ENCODE data around the gene TENM3.

TENM3 gene

DNA sequence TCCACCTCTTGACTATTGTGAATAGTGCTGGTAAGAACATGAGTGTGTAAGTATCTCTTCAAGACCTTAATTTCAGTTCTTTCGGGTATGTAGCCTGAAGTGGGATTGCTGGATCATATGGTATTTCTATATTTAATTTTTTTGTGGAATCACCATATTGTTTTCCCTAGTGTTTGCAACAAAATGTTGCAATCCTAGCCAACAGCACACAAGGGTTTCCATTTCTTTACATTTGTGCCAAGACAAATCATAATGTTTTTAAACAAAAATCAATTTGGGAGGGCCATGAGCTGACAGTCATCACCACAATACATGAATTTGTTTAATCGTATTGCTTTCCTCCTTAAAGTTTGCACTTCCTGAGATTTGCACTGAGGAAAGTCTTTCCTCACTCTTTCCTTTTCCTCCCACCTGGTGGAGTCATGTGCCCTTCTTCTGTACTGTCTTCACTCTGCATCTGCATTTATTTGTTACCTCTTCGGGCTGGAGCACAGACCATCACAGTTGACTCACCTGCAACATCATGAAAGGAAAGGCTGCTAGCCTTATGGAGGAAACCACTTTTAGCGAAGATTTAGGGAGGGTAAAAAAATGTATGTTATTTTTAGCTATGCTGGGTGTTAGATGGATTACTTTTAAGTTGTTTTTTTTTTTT is 404.6 kb downstream of the TENM3 start:
- no peak for DNase-seq

DNA sequence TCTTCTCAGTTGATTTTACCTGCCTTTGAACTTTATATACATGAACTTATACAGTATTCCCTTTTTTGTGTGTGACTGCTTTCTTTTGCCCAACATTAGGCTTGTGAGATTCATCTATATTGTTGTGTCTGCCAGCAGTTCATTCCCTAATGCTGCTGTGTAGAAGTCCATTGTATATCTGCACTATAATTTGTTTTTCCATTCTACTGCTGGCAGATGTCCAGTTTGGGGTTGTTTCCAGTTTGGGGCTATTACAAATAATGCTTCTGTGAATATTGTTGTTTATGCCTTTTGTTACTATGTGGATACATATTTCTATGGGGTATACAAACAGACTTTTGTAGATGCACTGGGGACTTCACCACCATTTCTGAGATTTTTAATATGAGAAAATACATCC is 405.6 kb downstream of the TENM3 start:
- DNase-seq = no peak

DNA sequence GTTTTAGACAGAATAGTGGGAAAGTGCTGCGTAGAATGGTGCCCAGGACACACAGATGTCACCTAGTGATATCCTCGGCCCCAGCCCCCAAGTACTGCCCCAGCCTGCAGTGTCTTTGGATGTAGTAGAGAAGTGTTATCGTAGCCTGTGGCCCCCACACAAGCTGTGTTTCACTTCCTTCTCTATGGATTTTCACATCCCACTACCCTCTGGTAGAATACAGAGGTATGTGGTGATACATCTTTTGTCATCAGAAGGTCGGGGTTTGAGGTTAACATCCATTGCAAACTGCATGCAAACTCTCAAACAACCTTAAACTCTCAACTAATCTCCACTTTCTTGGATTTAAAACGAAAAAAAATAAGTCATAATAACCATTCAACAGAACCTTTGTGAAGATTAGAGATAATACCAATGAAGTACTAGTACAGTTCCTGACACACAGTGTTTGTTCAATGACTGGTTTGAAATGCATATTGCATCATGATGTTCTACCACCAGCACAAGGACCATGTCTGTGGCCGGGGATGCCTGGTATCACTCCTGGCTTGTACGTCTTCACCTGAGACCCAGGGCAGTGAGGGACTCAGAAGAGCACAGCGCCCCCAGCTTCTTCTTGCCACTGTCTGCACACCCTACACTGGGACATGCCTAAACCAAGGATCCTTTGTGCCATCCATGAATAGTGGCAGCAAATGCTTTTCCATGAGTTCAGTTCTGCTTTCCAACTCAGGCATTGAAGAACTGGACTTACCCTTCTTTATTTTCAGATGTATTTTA is 406.7 kb downstream of the TENM3 start:
- no peak for DNase-seq

DNA sequence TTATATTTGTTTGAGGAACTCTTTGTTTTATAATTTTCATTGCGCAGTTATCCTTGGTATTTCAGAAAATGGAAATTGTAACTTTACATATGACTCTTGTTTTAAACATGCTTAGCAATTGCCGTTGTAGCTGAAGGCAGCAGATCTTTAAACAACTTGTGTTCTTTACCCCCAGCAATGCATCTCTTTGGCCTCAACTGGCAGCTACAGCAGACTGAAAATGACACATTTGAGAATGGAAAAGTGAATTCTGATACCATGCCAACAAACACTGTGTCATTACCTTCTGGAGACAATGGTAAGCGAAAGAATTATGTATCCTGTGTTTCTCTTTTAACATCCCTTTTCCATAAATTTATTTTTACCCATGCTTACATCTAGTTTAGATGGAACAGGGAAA is 410.4 kb downstream of the TENM3 start:
- no peak for DNase-seq

DNA sequence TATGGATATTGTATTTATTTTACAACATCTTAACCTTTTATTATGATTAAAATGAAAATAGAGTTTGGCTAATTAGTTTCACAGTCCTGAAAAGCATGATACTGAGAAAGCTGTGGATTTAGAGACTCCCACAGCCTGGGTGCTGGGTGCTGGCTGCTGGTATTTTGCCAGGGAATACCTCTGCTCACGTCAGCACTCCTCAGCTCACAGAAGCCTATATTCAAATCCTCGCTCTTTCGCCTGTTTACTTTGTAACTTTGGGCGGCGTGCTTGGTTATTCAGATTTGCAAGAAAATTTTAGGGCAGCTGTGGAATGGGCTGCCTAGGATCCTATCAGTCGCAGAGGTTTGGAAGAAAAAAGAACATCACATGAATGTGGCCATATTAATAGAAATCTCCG is 412.1 kb downstream of the TENM3 start:
- DNase-seq = no peak

DNA sequence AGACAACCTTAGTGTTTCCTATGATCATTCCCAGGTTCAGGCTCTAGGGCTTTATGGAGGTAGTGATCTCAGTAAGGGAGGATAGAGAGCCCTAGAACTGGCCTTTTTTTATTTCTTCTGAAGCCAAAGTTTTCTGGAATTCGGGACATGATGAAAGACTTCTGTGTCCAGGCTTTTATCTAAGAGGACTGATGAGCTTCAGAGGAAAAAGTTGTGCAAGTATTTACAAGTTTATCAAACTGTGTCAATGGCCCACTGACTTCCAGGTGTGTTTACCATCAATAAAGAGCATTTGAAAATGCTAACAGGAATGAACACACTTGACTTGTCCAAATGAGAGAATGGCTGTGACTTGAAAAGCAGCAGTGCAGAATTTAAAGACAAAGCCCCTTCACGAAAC is 419.3 kb downstream of the TENM3 start:
- no peak for DNase-seq

DNA sequence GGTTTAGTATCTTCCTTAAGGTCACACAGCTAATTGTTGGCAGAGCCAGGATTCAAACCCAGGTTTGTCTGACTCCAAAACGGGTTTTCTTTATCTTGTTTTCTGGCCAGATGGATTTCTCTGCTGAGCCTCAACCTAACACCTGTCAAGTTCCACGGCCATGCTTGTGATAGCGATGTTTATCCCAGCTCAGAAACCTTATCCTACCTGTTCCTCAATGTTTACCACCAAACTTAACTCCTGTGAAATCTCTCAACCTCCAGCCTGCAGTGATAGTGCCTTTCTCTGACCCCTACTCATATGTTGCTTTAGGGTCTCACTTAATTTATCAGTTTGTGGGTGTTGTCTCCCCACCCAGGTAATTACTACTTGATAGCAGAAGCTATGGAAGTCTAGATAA is 428.0 kb downstream of the TENM3 start:
- no peak for DNase-seq

DNA sequence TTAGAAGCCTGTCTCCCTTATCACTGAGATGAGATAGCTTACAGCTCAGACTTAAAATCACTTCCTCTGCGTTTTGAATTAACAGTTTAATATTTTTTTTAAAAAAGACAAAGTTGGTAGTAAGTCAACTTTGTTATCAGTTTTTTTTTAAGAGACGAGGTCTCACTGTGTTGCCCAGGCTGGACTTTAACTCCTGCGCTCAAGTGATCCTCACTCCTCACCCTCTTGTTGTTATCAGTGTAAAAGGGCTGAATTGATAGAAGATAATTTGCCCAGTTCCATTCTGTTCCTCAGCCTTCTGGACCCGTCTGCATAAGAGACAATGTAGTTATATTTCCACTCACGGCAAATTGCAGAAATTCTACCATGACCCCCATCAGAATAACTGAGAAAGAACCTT is 428.5 kb downstream of the TENM3 start:
- no peak for DNase-seq

DNA sequence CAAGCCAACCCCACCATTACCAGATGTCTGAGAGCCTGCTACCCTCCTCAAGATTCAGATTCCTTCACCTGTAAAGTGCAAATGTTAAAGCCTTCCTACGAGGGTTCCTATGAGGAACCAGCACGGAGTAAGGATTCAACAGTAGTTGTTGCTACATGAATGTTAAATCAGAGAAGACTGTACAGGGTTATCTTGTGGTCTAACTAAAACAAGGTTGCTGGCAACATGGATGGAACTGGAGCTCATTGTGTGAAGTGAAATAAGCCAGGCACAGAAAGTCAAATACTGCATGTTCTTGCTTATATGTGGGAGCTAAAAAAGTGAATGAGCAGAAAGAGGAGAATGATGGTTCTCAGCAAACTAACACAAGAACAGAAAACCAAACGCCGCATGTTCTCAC is 435.4 kb downstream of the TENM3 start:
- DNase-seq = no peak

DNA sequence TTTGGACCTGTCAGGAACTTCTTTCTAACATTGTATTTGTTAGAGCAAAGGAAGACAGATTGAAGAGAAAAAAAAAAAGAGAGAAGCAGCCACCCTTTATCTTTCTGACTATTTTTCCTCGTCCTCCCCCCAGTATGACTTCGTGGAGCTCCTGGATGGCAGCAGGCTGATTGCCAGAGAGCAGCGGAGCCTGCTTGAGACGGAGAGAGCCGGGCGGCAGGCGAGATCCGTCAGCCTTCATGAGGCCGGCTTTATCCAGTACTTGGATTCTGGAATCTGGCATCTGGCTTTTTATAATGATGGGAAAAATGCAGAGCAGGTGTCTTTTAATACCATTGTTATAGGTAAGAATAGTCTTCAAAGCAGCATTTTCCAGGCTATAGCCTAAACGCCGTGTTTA is 436.3 kb downstream of the TENM3 start:
- no peak for DNase-seq

DNA sequence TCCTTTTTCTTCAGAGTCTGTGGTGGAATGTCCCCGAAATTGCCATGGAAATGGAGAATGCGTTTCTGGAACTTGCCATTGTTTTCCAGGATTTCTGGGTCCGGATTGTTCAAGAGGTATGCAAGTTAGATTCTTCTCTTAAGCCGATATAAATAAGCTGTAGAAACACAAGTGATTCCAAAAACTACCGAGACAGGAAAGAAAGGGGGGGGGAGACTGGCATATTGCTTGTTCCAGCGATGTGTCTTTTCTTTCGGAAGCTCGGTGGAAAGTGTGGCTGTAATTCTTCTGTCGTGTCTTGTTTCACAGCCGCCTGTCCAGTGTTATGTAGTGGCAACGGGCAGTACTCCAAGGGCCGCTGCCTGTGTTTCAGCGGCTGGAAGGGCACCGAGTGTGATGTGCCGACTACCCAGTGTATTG is 437.0 kb downstream of the TENM3 start:
- DNase-seq = no peak

DNA sequence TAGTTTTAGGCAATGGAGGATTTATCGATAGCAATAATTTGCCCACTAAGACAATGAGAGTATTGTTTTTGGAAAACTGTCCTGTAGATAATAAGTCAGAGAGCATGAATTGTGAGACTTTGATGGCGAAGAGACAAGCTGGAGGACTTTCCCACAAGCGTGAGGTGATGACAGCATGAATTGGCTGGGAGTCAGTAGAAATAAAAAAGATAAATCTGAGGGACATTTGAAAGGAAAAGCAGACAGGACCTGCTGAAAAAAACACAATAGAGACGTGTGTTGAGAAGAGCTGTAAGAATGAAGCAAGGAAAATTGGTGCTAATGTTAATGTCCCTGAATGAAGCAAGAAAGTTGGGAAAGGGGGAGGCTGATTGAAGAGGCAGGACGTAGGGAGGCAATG is 440.5 kb downstream of the TENM3 start:
- no peak for DNase-seq

DNA sequence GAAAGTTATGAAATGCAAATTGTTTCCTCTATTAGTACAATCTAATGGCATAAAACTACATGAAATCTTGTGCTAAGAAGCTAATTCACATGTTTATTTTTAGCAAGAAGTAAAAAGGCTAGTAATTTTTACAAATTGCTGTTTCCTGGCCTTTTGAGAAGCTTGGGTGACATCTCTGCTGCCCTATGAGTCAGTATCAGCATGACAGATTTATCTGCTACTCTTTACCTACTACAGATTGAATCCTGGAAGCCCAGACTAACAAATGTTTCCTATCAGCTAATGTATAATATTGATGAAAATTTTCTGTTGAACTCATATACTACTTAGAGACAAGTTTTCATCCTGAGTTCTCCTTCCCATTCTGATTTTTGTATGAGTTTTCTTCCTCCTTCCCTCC is 441.6 kb downstream of the TENM3 start:
- DNase-seq = no peak

DNA sequence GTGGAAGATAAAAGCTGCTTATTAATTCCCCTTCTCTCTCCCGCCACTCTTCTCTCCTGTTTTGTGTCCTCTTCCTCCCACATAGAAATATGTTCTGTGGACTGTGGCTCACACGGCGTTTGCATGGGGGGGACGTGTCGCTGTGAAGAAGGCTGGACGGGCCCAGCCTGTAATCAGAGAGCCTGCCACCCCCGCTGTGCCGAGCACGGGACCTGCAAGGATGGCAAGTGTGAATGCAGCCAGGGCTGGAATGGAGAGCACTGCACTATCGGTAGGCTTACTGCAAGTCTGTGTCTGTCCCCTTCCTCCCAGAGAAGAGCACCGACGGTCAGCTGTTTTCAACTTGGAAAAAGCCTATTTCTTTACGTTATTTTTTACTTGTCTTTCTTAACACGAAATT is 444.9 kb downstream of the TENM3 start:
- no peak for DNase-seq

DNA sequence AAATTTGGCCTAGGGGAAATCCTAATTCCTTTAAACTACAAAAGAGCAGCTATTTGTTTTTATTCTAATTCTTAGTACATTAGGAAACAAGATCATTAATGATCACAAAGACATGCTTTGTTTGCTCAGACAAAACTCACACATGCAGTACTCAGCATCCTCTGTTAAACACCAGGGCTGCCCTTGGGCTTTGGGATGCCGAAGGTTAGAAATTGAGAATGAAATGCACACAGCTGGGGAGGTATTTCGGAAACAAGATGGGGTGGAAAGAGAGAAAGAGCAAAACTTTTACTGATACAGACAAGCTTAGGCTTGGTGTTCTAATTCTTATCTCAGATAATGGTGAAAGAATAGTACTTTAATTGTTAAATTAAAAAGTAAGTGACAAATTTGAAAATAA is 451.3 kb downstream of the TENM3 start:
- DNase-seq = no peak

DNA sequence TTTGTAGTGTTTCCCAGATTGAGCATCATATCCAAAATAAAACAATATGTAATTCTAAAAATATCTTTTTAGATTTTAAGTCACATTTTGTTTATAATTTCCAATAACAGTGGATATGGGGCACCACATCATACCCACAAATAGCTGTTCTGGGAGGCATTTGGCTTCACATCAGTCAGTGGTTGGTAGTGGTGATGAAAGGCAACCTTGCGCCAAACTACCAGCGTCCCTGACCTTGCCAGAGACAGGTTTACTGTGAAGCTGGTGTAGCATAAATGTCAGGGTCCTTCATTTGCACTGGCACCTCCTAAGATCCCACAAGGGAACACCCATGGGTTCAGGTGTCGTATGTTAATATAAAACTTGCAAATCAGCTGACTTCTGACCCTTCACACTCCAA is 451.8 kb downstream of the TENM3 start:
- DNase-seq = no peak

DNA sequence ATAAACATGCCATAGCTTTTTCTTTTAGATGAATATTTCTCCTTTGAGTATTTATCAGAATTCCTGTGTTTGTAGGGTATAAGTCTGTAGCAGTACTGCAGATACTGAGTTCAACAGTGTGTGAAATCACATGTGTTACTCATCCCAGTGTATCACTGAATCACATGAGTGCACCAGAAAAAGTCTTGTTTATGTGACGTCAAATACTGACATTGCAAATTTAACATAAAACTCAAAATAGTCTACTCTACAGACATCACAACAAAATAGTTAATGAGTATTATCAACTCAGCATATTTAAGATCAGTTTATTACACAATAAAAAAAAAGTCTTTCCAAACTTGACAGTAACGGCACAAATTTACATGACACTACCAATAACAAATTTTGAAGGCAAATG is 452.6 kb downstream of the TENM3 start:
- no peak for DNase-seq

DNA sequence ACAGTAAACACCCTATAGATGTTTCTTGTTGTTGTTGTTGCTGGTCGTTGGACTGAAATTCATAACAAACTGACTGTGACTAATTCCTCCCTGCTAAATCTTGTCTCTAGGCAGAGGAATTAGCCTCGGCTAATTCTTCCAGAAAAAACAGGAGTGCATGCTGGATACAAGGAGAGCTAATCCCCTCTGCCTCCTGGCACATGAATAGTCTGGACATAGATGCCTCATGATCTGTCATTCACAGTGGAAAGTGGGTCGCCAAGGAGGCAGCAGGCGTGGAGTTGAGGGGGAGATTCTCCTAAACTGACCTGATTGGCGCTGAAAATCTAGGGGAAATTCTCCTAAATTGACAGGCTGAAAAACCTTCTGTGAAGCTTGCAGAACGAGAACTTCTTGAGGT is 453.9 kb downstream of the TENM3 start:
- DNase-seq = no peak

DNA sequence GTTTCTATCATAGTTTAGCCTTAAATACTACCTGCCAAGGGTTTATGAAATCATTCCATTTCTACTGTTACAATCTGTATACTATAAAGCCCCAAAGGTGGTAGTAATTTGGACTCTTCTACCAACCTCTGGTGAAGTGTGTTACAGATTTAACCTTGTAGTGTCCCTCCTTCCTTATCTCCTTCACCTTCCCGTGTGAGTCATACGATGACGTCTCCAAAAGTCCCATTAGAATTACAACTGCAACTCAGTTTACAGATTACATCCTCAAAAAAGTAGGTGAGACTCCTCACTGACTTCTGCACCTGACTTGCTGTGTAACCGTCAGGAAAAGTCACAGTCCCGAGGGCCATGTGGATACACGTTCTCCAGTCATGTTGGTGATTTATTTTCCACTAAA is 455.0 kb downstream of the TENM3 start:
- no peak for DNase-seq

DNA sequence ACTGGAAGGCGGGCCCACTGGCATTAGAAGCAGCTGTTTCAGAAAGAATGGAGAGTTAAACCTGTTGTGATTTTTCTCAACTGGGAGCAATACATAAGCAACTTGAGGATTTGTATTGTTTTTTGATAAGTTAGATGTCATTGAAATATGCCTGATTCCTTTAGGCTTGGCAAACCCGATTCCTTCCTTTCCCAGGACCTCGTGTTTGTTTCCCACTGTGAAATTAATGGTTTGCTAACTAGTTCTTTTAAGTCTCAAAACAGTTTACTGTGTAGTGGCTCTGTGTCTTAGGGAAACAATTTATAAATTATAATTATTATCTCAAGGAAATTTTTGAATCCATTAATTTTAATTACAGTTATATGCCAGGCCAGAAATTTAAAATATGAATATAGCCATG is 456.0 kb downstream of the TENM3 start:
- no peak for DNase-seq

DNA sequence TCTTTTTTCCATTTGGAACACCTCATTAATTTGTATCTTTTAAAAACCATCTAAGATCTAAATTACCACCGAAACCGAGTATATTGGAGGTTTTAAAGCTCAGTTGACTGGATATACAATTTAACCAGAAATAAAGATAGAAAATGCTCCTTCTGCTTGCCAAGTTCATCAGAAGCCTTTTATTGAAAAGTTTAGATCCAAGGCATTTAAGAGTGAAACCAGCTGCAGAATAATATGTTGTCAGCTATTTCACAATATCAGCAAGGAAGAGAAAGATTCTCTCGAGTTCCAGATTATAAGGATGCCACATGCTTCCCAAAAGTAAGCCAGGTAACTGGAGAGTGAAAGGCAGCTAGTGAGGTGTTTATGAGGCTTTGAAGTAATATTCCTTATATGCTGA is 456.6 kb downstream of the TENM3 start:
- no peak for DNase-seq

DNA sequence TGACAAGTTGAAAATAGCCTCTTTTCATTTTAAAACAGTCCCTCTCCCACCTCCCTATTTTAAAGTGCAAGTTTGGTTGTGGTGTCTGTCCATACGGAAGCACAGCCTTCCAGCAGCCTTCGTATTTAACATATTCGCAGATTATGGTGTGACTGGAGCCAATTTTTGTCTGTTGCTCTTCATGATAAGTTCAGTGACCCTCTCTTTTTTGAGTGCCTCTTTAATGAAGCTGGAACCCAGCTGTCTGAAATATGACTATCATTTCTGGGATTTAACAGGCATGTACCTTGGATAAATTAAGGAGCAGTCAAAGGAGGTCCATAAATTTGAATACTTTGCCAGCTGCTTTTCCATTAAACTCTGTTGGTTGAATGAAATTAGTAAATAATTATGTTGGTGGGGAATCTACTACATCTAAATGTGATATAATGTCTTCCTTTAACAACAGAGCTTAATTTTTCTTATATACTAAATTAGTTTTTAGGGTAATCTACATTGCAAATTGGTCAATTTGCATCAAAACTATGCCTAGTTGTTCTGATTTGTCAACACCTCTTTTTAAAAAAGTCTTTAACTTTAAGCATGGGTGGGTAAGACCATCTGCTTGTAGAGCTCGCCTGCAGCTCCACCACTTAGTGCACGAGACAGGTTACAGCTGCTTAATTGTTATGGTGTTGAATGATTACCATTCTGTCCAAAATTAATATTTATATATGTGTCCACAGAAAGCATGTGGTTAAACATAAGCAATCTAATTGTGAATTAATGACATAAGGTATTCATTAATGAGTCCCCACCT is 457.4 kb downstream of the TENM3 start:
- peak; percentile 13 for DNase-seq

DNA sequence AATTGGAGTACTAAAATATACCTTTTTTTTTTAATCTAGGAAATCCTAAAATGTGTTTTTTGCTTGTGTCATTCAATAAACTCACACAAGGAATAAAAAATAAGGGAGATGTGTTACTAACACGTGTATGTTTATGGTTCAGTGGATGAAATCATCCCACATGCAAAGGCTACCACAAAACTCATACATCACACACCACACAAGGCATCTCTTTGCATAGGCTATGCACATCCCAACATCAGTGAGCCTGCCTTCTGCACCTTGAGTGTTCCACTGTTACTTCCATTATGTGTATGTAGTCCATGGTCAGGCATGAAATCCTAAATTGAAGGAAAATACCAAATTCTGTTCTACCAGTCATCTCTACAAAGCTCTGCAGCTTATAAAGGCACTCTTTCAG is 460.9 kb downstream of the TENM3 start:
- DNase-seq = no peak

DNA sequence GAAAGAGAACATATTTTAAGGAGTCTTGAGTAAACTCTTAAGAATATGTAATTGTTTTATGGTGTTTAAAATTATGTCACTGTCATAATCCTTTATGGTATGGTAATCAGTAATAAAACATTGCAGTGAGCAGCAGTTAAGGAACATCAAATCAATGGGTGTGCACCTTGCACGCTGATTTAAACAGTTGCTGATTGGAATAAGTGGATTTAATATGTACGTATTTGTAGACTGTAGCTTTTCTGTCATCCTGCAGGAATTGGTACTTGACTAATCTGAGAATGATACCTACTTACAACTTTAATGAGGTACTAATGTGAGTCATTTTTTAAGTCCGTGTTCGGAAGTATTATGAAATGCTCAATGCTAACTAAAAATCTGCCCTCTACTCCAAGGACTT is 461.7 kb downstream of the TENM3 start:
- no peak for DNase-seq

Data from NCI-H1694 (cell line).